SKM-1 (cell line): ENCODE measurements around the gene INSR.
A peak's percentile ranks its signal among the peaks of the same experiment; 100 is the strongest.
"Not testable (repeated sequence)": the region's sequence is repeated elsewhere in the genome, so short reads cannot be mapped to it uniquely, and the experiment has no call there.

Source experiments
- DNase-seq: peaks from one replicate; lab custom pipeline; 2025; ENCODE audit not compliant: unreplicated experiment; lab: John Stamatoyannopoulos, UW

Gene INSR

DNA sequence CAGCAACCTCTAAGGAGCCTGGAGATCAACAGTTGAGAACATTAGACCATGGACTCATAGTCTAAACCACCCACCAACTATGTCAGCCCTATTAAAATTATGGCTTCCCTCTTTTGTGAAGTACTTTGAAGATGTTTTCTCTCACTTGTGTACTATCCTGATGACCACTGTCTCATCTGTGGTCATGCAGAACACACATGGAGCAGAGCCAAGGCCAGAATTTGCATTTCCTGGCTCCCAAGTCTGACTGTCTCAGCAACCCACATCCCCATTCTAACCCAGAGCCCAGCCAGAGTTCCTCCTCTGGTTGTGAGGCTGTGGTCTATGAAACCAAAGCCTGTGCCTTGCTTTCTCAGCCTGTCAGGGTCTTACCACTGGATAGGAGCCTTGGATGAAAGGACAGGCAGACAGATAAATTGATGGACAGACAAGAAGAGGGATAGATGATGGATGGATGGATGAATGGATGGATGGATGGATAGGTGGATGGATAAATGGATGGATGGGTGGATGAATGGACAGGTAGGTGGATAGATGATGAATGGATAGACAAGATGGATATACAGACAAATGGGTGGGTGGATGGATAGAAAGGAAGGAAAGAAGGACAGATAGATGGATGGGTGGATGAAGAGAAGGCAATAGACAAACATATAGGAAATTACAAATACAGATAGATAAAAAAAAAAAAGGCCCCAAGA, 189.3 kb downstream of the INSR start:
- no peak for DNase-seq

- no peak for DNase-seq
Measured at GRCh38 chr19:7101498-7102253, 192.5 kb downstream of the INSR start.

GRCh38 chr19:7099597-7099921, 194.7 kb downstream of the INSR start:
- DNase-seq, result no peak

DNA sequence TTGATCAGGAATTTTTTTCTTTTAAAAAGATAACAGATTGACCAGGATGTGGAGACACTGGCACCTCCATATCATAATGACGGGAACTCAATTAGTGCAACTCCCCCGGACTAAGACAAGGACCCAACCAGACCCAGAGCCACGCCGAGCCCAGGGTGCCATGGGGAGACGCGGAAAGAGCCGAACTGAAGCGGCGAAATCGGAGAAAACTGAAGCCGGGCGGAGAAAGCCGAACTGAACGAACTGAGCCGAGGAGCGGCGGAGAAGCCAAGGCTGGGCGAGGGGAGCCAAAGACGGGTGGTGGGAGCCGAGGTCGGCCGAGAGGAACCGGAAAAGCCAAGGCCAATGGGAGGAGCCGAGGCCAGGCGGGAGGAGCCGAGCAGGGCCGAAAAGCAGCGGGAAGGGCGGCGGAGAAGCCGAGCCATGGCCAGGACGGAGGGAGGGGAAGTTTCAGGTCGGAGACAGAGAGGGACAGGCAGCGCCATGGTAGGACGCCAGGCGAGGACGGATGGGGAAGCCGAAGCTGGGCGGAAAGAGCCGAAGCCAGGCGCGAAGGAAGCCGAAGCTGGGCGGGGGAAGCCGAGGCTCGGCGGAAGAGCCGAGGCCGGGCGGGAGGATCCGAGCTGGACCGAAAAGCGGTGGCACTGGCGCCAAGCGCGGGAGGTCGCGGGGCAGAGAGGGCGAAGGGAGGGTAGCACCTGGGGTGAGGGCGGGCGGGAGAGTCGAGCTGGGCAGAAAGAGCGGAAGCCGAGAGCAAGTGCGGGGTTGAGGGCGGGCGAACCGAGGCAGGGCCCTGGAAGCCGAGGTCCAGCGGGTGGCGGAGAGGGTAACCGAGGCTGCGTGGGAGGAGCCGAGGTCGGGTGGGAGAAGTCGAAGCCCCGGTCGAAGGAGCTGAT, 195.3 kb downstream of the INSR start:
- peak; percentile 97 for DNase-seq

DNA sequence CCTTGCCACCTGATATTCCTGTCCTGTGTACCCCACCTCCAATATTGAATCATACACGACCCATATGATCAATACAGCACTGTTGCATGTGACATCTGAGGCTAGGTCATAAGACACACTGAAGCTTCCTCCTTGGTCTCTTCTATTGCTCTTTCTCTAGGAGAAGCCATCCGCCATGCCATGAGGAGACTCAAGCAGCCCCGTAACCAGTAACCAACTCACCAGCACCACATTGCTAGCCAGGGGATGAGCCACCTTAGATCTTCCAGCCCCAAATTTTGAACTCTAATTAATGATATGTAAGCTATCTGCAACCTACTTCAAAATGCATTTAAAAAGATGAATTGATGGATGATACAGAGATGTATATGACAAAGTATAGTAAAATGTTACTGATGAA, 196.1 kb downstream of the INSR start:
- no peak for DNase-seq

DNA sequence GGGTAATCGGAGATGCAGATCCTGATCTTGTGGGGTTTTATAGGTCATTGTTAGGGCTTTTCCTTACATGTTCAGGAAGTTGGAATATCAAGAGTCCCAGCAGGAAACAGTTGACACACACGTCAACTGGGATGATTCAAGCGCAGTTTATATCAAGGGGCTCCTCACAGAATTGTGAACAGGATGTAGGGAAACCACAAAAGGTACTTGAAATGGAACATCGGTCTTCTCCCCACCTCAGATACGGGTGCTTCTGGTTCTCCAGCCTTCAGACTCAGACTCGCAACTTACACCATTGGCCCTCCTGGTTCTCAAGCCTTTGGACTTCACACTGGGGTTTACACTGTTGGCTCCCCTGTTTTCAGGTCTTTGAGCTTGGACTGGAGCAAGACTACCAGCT, 205.2 kb downstream of the INSR start:
- no peak for DNase-seq

DNA sequence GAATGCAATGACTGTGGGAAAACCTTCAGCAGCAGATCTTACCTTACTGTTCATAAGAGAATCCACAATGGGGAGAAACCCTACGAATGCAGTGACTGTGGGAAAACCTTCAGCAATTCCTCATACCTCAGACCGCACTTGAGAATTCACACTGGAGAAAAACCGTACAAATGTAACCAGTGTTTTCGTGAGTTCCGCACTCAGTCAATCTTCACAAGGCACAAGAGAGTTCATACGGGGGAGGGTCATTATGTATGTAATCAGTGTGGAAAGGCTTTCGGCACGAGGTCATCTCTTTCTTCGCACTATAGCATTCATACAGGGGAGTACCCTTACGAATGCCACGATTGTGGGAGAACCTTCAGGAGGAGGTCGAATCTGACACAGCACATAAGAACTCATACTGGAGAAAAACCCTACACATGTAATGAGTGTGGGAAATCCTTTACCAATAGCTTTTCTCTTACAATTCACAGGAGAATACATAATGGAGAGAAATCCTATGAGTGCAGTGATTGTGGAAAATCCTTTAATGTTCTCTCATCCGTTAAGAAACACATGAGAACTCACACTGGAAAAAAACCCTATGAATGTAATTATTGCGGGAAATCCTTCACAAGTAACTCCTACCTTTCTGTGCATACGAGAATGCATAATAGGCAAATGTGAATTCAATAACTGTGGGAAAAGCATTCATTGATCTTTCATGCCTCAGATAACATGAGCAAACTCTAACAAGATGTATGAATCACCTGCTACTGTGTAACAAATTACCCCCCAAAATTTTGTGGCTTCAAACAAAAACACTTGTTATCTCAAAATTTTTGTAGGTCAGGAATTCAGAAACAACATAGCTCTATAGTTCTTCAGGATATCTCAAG, 210.9 kb downstream of the INSR start:
- DNase-seq, result no peak

DNA sequence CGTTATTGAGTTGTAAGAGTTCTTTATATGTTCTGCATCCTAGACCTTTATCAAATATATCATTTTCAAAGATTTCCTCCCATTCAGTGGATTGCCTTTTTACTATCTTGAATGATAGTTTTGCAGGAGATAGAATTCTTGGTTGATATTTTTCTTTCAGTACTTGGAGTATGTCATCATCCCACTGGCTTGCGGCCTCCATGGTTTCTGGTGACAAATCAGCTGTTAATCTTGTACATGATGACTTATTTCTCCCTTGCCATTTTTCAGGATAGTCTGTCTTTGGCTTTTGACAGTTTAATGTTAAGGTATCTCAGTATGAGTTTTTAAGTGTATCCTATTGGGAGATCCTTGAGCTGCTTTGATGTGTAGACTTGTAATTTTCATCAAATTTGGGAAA, 216.2 kb downstream of the INSR start:
- no peak for DNase-seq

DNA sequence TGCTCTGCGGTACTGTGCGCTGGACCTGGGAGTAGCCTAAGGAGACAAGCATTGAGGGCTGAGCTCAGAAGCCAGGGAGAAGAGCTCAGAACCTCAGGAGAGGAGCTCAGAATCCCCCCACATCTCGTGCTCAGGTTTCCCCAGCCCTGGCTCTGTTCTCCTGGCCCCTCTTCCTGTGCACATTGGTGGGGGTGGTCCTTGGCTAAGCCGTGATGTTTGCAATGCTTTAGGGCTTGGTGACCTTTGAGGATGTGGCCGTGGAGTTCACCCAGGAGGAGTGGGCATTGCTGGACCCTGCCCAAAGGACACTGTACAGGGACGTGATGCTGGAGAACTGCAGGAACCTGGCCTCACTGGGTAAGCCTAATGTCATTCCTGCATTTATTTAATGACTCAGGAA, 218.1 kb downstream of the INSR start:
- DNase-seq, result no peak

DNA sequence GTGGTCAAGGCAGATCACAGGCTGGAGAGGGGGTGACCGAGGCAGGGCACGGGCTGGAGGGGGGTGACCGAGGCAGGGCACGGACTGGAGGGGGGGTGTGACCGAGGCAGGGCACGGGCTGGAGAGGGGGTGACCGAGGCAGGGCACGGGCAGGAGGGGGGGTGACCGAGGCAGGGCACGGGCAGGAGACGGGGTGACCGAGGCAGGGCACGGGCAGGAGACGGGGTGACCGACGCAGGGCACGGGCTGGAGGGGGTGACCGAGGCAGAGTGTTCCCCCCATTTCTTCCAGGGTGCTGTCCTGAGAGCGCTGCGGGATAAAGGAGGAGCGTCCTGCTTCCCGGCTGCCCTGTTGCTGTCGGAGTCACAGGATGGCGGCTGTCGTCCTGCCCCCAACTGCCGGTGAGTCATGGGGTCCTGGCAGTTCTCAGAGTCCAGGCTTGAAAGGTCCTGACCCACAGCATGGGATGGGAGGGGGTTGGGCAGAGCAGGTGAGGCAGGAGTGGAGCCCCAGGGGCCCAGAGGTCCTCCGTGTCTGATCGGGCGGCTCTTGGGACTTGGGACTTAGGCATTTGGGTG, 219.4 kb downstream of the INSR start:
- DNase-seq, result no peak

- no peak for DNase-seq
Measured at GRCh38 chr19:7072541-7072940, 221.7 kb downstream of the INSR start.

- DNase-seq, result no peak
Measured at GRCh38 chr19:7069904-7070226, 224.3 kb downstream of the INSR start.

DNA sequence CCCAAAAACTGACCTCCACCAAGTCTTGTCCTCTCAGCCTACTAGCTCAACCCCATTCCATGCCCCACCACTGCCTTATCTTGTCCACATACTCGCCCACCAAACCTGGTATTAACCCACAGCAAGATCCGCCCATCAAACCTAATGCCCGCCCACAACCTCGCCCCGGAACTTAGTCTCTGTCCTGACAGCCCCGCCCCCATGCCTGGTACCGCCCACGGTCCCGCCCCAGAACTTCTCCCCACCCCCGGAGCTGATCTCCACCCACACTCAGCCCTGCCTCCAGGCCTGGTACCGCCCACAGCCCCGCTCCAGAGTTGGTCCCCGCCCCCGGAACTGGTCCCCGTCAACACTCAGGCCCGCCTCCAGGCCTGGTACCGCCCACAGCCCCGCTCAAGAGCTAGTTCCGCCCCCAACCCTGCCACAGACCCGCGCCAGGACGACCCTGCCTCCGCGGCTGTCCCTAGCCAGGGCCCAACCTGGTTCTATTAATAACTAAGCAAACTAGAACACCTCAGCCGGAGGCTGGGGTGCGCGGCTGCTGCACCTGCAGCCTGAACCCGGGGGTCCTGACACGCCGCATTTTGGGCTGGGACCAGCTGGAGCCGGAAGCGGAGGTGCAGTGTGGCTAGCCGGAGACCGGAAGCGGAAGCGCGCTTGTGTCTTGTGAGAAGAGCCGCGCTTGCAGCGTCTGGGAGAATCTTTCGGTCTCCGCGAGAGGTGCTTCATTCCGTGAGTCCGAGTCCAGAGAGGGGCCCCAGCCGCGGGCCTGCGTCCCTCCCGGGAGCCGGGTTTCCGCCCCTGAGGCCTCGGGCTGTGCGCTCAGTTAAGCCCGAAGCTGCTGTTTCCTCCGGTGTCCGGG, 224.9 kb downstream of the INSR start, which contains the start of gene ZNF557:
Gene ZNF557, plus strand, starts transcription at position 662 of the 862 bp plus-strand sequence. CDS start 5,372 bp downstream, outside the sequence.
- peak; percentile 94 for DNase-seq

- no peak for DNase-seq
Measured at GRCh38 chr19:7068599-7068998, 225.6 kb downstream of the INSR start.

- DNase-seq, result no peak
Measured at GRCh38 chr19:7067716-7068115, 226.5 kb downstream of the INSR start.

GRCh38 chr19:7067122-7067521, 227.1 kb downstream of the INSR start:
- not testable (repeated sequence) for DNase-seq

DNA sequence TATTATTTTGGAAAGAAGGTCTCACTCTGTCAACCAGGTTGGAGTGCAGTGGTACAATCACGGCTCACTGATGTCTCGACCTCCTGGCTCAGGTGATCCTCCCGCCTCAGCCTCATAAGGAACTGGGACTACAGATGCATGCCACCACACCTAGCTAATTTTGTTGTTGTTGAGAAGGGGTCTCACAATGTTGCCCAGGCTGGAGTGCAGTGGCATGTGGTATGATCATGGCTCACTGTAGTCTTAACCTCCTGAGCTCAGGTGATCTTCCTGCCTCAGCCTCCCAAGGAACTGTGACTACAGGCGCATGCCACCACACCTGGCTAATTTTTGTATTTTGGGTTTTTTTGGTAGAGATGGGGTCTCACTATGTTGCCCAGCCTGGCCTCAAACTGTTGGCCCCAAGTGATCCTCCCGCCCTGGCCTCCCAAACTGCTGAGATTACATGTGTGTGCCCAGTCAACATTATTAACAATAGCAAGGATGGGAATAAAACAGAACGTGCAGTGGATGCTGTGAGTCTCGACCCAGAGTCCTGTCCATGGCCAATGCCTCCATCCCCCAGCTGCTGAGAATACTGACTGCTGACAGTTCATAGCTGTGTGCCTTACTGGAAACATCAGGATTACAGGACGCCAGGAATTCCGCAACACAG, 230.3 kb downstream of the INSR start:
- DNase-seq, result no peak

GRCh38 chr19:7063339-7063738, 230.9 kb downstream of the INSR start:
- DNase-seq, result no peak
